Activated CD4-positive, alpha-beta T cell treated with anti-CD3 and anti-CD28 coated beads, Interleukin-2, amount 50 U/mL, for 48 hours (primary cell): Measurements from ENCODE around the gene ZNF785.
A peak's percentile ranks its signal among the peaks of the same experiment; 100 is the strongest.
"Not testable (repeated sequence)": the region's sequence is repeated elsewhere in the genome, so short reads cannot be mapped to it uniquely, and the experiment has no call there.

Source experiments
- DNase-seq, 2 experiments: peaks; one replicate each; pipeline ENCODE4 v3.0.0-alpha.2; 2020

The ZNF785 gene

GRCh38 chr16:30561089-30561816 is 24.2 kb downstream of the ZNF785 start:
- DNase-seq, result peak in 1 of 2 experiments; percentile 38

GRCh38 chr16:30559690-30560089 is 25.8 kb downstream of the ZNF785 start:
- no peak for DNase-seq

- DNase-seq, result no peak
Measured at GRCh38 chr16:30558789-30559377, 26.6 kb downstream of the ZNF785 start.

GRCh38 chr16:30557957-30558788 is 27.3 kb downstream of the ZNF785 start, which contains the start of gene ZNF764:
Gene ZNF764, minus strand, starts transcription at chr16:30558374. Its CDS starts 192 bp downstream, at chr16:30558182.
- peak; percentile 97 to 98 for DNase-seq

GRCh38 chr16:30557707-30557956 is 27.9 kb downstream of the ZNF785 start:
- no peak for DNase-seq

- DNase-seq, result no peak
Measured at GRCh38 chr16:30556125-30556473, 29.4 kb downstream of the ZNF785 start.

- DNase-seq, result no peak
Measured at GRCh38 chr16:30555315-30556124, 30.0 kb downstream of the ZNF785 start.

GRCh38 chr16:30554557-30555314 is 30.8 kb downstream of the ZNF785 start:
- DNase-seq, result no peak

GRCh38 chr16:30553393-30553899 is 32.1 kb downstream of the ZNF785 start:
- DNase-seq, result no peak

- DNase-seq, result no peak
Measured at GRCh38 chr16:30552956-30553355, 32.5 kb downstream of the ZNF785 start.

GRCh38 chr16:30551781-30552180 is 33.7 kb downstream of the ZNF785 start:
- DNase-seq, result peak; percentile 67 to 73

- DNase-seq, result no peak
Measured at GRCh38 chr16:30548416-30549253, 36.9 kb downstream of the ZNF785 start.

GRCh38 chr16:30546115-30546514 is 39.4 kb downstream of the ZNF785 start:
- no peak for DNase-seq

GRCh38 chr16:30543067-30543466 is 42.4 kb downstream of the ZNF785 start:
- DNase-seq, result no peak

- no peak for DNase-seq
Measured at GRCh38 chr16:30541502-30542329, 43.8 kb downstream of the ZNF785 start.

- DNase-seq, result not testable (repeated sequence)
Measured at GRCh38 chr16:30540916-30541464, 44.5 kb downstream of the ZNF785 start.

- not testable (repeated sequence) for DNase-seq
Measured at GRCh38 chr16:30539986-30540526, 45.4 kb downstream of the ZNF785 start.

- no peak for DNase-seq
Measured at GRCh38 chr16:30539000-30539964, 46.2 kb downstream of the ZNF785 start.
